SIG-M5 (cell line): ENCODE results near the gene ATG5.

Source experiments
- DNase-seq: peaks from one replicate; lab custom pipeline; 2025; lab: John Stamatoyannopoulos, UW

ATG5 gene

GRCh38 chr6:106178900-106179299 is 146.7 kb downstream of the ATG5 start:
- no peak for DNase-seq

- no peak for DNase-seq
Measured at GRCh38 chr6:106177786-106178185, 147.8 kb downstream of the ATG5 start.

- no peak for DNase-seq
Measured at GRCh38 chr6:106173124-106173879, 152.3 kb downstream of the ATG5 start.

GRCh38 chr6:106170030-106170791 is 155.3 kb downstream of the ATG5 start:
- no peak for DNase-seq

- DNase-seq: no peak
Measured at GRCh38 chr6:106169517-106169916, 156.0 kb downstream of the ATG5 start.

- DNase-seq: no peak
Measured at GRCh38 chr6:106168097-106168888, 157.3 kb downstream of the ATG5 start.

GRCh38 chr6:106167096-106167814 is 158.3 kb downstream of the ATG5 start:
- no peak for DNase-seq

GRCh38 chr6:106165885-106166485 is 159.6 kb downstream of the ATG5 start:
- DNase-seq: no peak

- peak; percentile 91 for DNase-seq
Measured at GRCh38 chr6:106163966-106164877, 161.3 kb downstream of the ATG5 start.

GRCh38 chr6:106163446-106163965 is 162.1 kb downstream of the ATG5 start:
- peak; percentile 56 for DNase-seq

- DNase-seq: no peak
Measured at GRCh38 chr6:106162921-106163320, 162.6 kb downstream of the ATG5 start.

GRCh38 chr6:106161893-106162292 is 163.7 kb downstream of the ATG5 start:
- DNase-seq: no peak

GRCh38 chr6:106161311-106161874 is 164.2 kb downstream of the ATG5 start:
- DNase-seq: no peak

- no peak for DNase-seq
Measured at GRCh38 chr6:106160189-106160588, 165.4 kb downstream of the ATG5 start.

GRCh38 chr6:106159531-106159940 is 166.0 kb downstream of the ATG5 start:
- no peak for DNase-seq

GRCh38 chr6:106158816-106159215 is 166.7 kb downstream of the ATG5 start:
- DNase-seq: no peak

GRCh38 chr6:106156863-106157262 is 168.7 kb downstream of the ATG5 start:
- no peak for DNase-seq

GRCh38 chr6:106156413-106156812 is 169.1 kb downstream of the ATG5 start:
- DNase-seq: no peak

- no peak for DNase-seq
Measured at GRCh38 chr6:106155219-106155830, 170.2 kb downstream of the ATG5 start.
